ENCODE data around the gene YPEL2.

- TF ChIP-seq NR2F1 (CRISPR knock-in tag; IDR thresholded peaks at IDR 0.05) (no peak), NFYB (CRISPR knock-in tag; IDR thresholded peaks at IDR 0.05) (no peak), TAF1 (CRISPR knock-in tag; IDR thresholded peaks at IDR 0.05) (no peak), ZNF331 (CRISPR knock-in tag; IDR thresholded peaks at IDR 0.05) (no peak), ZFP62 (CRISPR knock-in tag; IDR thresholded peaks at IDR 0.05) (no peak), MXI1 (IDR thresholded peaks at IDR 0.05; ENCODE audit: borderline replicate concordance, low read depth, low read length) (no peak), HMGXB3 (CRISPR knock-in tag; IDR thresholded peaks at IDR 0.05; ENCODE audit: borderline replicate concordance) (no peak), ELK4 (CRISPR knock-in tag; IDR thresholded peaks at IDR 0.05; ENCODE audit: borderline replicate concordance) (no peak), SMC3 (IDR thresholded peaks at IDR 0.05; ENCODE audit: low read length) (no peak), ZHX2 (IDR thresholded peaks at IDR 0.05; ENCODE audit: low read depth) (no peak), ZHX2 (CRISPR knock-in tag; IDR thresholded peaks at IDR 0.05; ENCODE audit: borderline replicate concordance) (no peak)
- TF ChIP-seq, protein P1, sequence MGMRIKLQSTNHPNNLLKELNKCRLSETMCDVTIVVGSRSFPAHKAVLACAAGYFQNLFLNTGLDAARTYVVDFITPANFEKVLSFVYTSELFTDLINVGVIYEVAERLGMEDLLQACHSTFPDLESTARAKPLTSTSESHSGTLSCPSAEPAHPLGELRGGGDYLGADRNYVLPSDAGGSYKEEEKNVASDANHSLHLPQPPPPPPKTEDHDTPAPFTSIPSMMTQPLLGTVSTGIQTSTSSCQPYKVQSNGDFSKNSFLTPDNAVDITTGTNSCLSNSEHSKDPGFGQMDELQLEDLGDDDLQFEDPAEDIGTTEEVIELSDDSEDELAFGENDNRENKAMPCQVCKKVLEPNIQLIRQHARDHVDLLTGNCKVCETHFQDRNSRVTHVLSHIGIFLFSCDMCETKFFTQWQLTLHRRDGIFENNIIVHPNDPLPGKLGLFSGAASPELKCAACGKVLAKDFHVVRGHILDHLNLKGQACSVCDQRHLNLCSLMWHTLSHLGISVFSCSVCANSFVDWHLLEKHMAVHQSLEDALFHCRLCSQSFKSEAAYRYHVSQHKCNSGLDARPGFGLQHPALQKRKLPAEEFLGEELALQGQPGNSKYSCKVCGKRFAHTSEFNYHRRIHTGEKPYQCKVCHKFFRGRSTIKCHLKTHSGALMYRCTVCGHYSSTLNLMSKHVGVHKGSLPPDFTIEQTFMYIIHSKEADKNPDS (CRISPR knock-in tag; IDR thresholded peaks at IDR 0.05): no peak
- TF ChIP-seq, protein P2, sequence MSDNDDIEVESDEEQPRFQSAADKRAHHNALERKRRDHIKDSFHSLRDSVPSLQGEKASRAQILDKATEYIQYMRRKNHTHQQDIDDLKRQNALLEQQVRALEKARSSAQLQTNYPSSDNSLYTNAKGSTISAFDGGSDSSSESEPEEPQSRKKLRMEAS (IDR thresholded peaks at IDR 0.05): no peak
- TF ChIP-seq, protein P3, sequence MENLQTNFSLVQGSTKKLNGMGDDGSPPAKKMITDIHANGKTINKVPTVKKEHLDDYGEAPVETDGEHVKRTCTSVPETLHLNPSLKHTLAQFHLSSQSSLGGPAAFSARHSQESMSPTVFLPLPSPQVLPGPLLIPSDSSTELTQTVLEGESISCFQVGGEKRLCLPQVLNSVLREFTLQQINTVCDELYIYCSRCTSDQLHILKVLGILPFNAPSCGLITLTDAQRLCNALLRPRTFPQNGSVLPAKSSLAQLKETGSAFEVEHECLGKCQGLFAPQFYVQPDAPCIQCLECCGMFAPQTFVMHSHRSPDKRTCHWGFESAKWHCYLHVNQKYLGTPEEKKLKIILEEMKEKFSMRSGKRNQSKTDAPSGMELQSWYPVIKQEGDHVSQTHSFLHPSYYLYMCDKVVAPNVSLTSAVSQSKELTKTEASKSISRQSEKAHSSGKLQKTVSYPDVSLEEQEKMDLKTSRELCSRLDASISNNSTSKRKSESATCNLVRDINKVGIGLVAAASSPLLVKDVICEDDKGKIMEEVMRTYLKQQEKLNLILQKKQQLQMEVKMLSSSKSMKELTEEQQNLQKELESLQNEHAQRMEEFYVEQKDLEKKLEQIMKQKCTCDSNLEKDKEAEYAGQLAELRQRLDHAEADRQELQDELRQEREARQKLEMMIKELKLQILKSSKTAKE (CRISPR knock-in tag; IDR thresholded peaks at IDR 0.05; ENCODE audit: borderline replicate concordance): no peak
Observed at GRCh38 chr17:59370593-59371299, 39.3 kb downstream of the YPEL2 start.
